Heart left ventricle (tissue), 13 donors: ENCODE results near the gene TM4SF5.

Source experiments
- POLR2A ChIP-seq, 2 donors: fragments of 450-650 bp; IDR thresholded peaks; one replicate each; pipeline ENCODE4 v1.6.1; 2017; ENCODE audit warnings: antibody characterized with exemption in 2 of 2, mild to moderate bottlenecking in 2 of 2, moderate library complexity in 2 of 2
- TF ChIP-seq, protein P1 (sequence below), 12 donors: fragments of 200-600 bp; sonication (generic) in 4 of 12; IDR thresholded peaks; one replicate each; pipeline versions ENCODE4 v1.5.0 to v1.8.0; 2018 to 2022; ENCODE audit warnings: antibody characterized with exemption in 12 of 12, mild to moderate bottlenecking in 5 of 12
- donor health status: ischemic (EF 13 %, LVEDD 7.1; RV severe dilation, severe dysfunction).
- donor health status: DM: no; HTN: yes; CAD: no.
- donor health status: DM: no; HTN: no; CAD: no.
- donor health status: ischemic (EF 25% LVEDD 6.9; RV normal size, moderate dysfunction).
- donor health status: ischemic (EF 25% LVEDD 5.7; RV mildly dilated, moderate dysfunction).
- donor health status: ischemic (EF 35%, LVEDD 5.7; RV mildly dilated, moderate dysfunction).
- donor health status: nonischemic (EF 11% LVEDD 7.7; RV severe dilation, severe dysfunction).
- donor health status: DM: yes; HTN: yes; CAD: no.
- donor health status: PGD.
- donor health status: ischemic (EF 29% LVEDD 5.4; RV normal size, mild dysfunction).
- donor health status: nonischemic (EF 23%, LVEDD 6.1; RV moderate dilation, normal function).

DNA sequence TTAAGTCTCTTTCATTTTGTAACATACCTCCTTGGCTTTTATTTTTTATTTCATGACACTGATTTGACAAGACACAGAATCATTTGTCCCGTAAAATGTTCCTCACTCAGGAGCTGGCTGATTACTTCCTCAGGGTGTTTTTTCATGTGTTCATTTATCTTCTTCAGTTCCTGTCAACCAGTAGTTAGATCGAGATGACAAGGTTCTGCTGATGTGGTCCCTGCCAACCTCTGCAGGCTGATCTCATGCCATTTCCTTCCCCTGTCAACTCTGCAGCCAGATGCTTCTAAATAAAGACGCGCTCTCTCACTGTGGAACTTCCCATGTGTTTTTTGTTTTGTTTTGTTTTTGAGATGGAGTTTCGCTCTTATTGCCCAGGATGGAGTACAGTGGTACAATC lies 23.8 kb upstream of the TM4SF5 start:
- TF ChIP-seq, protein P1, sequence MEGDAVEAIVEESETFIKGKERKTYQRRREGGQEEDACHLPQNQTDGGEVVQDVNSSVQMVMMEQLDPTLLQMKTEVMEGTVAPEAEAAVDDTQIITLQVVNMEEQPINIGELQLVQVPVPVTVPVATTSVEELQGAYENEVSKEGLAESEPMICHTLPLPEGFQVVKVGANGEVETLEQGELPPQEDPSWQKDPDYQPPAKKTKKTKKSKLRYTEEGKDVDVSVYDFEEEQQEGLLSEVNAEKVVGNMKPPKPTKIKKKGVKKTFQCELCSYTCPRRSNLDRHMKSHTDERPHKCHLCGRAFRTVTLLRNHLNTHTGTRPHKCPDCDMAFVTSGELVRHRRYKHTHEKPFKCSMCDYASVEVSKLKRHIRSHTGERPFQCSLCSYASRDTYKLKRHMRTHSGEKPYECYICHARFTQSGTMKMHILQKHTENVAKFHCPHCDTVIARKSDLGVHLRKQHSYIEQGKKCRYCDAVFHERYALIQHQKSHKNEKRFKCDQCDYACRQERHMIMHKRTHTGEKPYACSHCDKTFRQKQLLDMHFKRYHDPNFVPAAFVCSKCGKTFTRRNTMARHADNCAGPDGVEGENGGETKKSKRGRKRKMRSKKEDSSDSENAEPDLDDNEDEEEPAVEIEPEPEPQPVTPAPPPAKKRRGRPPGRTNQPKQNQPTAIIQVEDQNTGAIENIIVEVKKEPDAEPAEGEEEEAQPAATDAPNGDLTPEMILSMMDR (IDR thresholded peaks at IDR 0.05) = no peak
- TF ChIP-seq POLR2A (IDR thresholded peaks at IDR 0.05) = no peak
